G401.6 (cell line): ENCODE data around the gene PIERCE2.
"Not testable (repeated sequence)": the region's sequence is repeated elsewhere in the genome, so short reads cannot be mapped to it uniquely, and the experiment has no call there.

ENCODE experiments used
- FAIRE-seq: peaks from 2 replicates; lab custom pipeline; 2012; peaks lifted over from hg19 to GRCh38; lab: Jason Lieb, UNC

Gene PIERCE2

GRCh38 chr15:55408012-55408928 is at the start of gene PIERCE2, which contains the start of gene CCPG1:
PIERCE2 (plus strand) TSS chr15:55408495; CDS start chr15:55408769, 274 bp downstream.
CCPG1 (minus strand) TSS chr15:55408359; CDS start chr15:55389424, 18,935 bp downstream.
- peak; percentile 91 for FAIRE-seq

DNA sequence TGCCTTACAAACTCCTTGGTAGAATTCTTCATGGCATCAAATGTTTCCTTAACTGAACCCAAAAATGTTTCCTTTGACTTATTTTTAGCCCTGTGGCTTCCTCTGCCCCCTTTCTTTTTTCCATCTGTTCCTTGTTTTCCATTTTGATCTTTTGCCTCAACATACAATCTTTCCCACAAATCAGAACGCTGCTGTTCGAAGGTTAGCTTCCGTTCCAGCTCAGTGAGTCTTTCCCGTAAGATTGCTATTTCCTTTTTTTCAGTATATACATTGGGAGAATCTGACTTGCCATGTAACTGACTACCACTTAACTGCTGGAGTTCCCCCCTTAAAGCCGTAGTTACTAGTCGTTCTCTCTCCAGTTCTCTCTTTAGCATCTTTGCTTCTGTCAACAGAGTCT is 48.0 kb upstream of the PIERCE2 start:
- no peak for FAIRE-seq

DNA sequence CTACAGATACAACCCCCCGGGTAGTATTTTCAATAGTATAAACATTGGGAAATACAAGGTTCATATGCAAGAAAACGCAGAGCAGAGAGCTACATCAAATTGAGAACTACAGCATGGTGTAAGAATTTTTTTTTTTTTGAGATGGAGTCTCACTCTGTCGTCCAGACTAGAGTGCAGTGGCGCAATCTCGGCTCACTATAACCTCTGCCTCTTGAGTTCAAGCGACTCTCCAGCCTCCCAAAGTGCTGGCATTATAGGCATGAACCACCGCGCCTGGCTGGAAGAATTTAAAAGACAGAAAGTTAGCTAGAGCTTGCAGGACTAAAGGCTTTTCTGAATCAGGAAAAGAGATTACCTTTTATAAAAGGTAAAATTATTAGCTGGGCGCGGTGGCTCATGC is 47.2 kb upstream of the PIERCE2 start:
- FAIRE-seq, result no peak

- FAIRE-seq, result no peak
Observed at GRCh38 chr15:55362641-55363040, 45.7 kb upstream of the PIERCE2 start.

DNA sequence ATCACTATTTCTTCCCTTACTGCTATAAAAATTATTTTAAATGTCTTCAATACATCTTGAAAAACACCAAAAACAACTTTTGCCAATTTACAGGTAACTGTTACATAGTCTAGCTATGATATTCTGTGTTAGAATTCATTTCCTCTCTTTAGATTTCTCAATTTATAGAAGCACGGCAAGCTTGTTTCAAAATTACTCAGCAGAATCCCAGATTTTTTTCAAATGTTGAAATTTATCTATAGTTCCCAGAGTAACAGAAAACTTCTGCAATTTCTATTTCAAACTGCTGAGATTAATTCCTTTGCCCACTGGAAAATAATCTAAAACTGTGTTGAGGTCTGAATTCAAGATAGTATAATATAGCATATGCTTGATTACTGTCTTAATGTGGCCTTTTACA is 41.3 kb upstream of the PIERCE2 start:
- FAIRE-seq, result no peak

DNA sequence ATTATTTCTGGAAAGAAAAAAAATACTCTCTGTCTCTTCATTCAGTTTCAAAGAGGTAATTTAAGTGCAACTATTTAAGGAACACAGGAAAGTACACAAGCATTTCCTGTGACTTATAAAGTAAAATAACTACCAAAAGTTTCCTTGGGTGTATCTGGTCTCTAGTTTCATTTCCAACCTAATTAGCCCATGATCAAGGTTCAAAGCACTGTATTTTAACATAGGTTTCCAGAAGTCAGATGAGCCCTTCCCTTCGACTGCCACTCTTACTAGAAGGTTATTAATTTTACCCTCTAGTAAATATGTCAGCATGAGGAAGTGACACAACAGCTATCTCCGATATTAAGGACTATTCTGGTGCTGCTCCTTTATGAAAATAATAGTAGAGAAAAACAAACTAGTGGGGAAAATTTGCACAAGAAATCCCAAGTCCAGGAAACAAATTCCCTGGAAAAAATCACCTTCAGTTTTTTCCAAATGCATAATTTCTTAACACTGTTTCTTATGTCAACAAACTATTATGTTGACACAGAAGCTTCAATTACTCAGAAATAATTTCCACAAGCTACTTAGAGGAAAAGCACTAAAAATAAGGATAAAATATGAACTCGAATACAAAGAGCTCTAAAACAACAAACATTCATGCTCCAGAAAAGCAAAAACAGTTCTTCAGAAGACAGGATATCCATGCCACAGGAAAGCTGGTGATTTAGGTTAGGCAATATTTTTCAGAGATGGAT is 35.4 kb upstream of the PIERCE2 start:
- no peak for FAIRE-seq

GRCh38 chr15:55379095-55379494 is 29.2 kb upstream of the PIERCE2 start:
- FAIRE-seq, result no peak

- FAIRE-seq, result no peak
Observed at GRCh38 chr15:55381595-55381994, 26.7 kb upstream of the PIERCE2 start.

- no peak for FAIRE-seq
Observed at GRCh38 chr15:55383687-55384086, 24.6 kb upstream of the PIERCE2 start.

DNA sequence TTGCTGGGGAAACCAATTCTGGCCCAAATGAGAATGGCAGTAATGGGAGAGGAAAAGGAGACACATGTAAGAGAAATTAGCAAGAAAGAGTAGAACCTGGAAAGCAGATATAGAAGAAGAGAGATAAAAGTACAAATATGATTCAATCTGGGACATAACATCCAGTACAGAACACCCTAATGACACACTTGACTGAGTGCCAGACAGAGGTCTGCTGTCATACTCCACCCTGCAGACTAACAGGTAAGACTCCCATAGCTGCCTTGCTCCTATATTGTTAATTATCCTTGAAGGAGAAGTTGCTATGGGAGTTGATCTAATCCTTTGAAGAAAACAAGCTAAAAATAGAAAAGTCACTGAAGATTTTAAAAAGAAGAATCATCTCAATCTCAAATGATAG is 21.3 kb upstream of the PIERCE2 start:
- no peak for FAIRE-seq

DNA sequence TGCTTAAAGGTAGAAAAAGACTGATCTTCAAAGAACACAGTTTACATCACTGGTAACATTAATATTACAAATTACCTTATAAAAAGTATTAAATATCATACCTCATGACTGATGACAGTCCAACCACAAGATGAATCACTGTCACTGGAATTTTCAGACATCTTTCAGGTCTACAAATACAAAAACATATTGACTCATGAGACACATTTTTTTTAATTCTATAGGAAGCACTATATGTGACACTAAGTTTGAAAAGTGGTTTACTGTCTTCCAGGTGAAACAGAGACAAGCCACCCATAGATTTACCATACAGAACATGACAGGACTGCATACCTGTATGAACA is 19.1 kb upstream of the PIERCE2 start:
- no peak for FAIRE-seq

DNA sequence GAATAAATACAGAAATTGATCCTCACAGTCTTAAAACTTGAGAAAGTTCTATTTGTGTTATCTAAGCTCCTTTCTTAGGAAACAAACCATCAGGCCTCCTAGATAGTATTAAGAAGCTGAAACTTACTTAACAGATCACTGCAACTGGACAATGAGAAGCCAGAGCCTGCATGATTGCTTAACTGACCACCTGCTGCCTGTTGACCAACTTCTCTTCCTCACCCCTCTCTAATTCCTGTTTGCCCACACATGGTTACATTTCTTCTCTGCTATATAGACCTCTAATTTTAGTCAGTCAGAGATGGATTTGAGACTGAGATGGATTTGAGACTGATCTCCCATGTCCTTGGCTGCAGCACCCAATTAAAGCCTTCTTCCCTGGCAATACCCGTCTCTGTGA is 13.6 kb upstream of the PIERCE2 start:
- no peak for FAIRE-seq

DNA sequence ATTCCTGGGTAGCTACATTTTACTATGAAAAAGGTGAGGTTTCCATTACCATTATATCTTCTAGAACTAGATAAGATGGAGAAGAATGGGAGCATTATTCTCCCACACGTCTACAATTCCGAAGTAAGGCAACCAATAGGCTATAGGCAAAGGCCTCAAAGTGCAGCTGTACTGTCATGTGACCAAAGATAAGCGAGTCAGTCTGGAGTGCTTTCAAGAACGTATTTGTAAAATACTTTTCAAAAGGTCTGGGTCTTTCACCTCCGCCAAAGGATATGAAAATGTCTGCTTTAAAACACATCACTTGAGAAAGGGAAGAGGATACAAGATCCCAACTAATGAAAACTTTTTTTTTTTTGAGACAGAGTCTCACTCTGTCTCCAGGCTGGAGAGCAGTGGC is 10.1 kb upstream of the PIERCE2 start:
- FAIRE-seq, result no peak

DNA sequence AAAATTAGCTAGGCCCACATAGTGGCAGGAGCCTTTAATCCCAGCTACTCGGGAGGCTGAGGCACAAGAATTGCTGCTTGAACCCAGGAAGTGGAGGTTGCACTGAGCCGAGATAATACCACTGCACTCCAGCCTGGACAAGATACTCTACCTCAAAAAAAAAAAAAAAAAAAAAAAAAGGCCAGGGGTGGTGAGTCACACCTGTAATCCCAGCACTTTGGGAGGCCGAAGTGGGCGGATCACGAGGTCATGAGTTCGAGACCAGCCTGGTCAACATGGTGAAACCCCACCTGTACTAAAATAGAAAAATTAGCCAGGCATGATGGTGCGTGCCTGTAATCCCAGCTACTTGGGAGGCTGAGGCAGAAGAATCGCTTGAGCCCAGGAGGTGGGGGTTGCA is 8.2 kb upstream of the PIERCE2 start:
- FAIRE-seq, result not testable (repeated sequence)

GRCh38 chr15:55401786-55402246 is 6.5 kb upstream of the PIERCE2 start:
- FAIRE-seq, result no peak

GRCh38 chr15:55402707-55403106 is 5.6 kb upstream of the PIERCE2 start:
- no peak for FAIRE-seq

- FAIRE-seq, result no peak
Observed at GRCh38 chr15:55403531-55403930, 4.8 kb upstream of the PIERCE2 start.

- FAIRE-seq, result no peak
Observed at GRCh38 chr15:55407498-55408011, 740 bp upstream of the PIERCE2 start.

GRCh38 chr15:55408976-55409375 is 681 bp downstream of the PIERCE2 start:
- FAIRE-seq, result not testable (repeated sequence)

- FAIRE-seq, result not testable (repeated sequence)
Observed at GRCh38 chr15:55417678-55418077, 9.4 kb downstream of the PIERCE2 start.

DNA sequence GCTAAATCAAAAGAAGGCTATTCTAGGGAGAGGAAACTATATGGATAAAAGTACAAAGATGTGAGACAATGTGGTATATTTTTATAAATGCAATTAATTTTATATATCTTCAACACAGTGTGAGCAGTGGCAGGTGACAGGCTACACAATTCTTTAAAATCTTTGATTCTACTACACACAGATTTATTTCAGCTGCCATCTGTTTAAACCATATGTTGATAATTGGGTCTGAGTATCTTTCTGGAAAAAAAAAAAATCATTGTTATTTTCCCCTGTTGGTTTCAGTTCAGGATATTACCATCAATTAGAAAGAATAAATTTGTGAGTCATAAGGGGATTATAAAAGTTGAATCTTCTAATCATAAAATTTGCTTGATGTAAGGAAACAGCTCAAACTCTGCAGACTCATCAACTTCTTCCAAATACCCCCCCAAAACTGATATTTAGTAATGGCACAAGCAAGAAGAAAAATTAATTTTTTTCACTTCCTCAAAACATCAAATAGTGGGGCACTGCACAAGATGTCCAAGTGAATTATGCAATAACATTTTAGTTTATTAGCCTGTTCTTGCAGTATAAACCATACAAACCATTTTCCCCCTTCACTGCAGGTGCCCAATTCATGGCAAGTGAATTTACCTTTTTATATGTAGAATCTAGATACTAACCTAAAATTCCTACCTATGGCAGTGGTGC is 12.0 kb downstream of the PIERCE2 start:
- FAIRE-seq, result no peak

- FAIRE-seq, result no peak
Observed at GRCh38 chr15:55422089-55422488, 13.8 kb downstream of the PIERCE2 start.
